NK-92 treated with Interleukin-12 subunit alpha and Interleukin-12 subunit beta, amount 100 ng/mL, for 24 hours (cell line): ENCODE measurements around the gene COL6A1.
"Not testable (repeated sequence)": the region's sequence is repeated elsewhere in the genome, so short reads cannot be mapped to it uniquely, and the experiment has no call there.

ENCODE experiments used
- DNase-seq: peaks from one replicate; lab custom pipeline; 2025; lab: John Stamatoyannopoulos, UW

COL6A1 gene

GRCh38 chr21:45945066-45945867 lies 36.3 kb upstream of the COL6A1 start:
- no peak for DNase-seq

- no peak for DNase-seq
Observed at GRCh38 chr21:45945868-45946210, 35.7 kb upstream of the COL6A1 start.

DNA sequence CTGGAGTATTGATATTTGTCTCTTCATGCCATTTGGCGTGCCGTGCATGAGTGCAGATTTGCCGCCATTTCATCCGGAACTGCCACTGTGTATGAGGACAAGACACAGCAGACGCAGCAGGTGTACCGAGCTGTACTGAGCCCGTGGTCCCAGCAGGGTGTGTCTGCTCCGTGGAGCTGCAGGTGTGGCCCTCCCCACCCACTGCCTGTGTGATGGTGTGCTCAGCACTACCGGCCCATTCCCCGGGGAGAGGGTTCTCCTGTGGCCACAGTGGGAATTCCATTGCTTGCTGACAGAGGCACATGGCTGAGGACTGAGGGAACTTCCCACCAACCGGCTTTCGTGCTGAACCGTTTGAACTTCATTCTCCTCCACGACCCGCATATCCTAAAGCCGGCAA lies 34.3 kb upstream of the COL6A1 start:
- DNase-seq, result no peak

DNA sequence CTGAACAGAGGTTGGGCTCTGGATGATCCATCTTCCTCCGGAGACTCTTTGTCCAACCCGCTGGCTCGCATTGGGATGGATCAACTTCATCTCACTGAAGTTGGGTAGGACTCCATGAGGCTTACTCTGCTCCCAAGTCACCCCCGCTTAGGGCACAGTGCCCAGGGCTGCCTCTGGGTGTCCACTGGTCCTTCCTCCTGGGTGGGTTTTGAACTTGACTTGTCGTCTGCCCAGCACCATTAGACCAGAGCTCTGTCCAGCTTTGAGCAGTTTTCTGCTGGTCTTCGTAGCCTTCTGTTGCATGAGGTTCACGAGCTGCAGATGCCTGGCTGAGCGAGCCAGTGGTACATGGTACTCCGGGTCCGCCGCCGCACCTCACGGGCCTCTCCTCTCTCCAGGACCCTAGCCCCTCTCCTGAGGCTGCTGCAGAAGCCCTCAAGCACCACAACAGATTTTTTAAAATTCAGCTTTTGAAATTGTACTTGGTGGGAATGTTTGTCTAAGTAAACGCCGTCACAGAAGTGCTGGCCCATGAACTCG lies 33.8 kb upstream of the COL6A1 start:
- DNase-seq, result no peak

- DNase-seq, result no peak
Observed at GRCh38 chr21:45948576-45949141, 32.9 kb upstream of the COL6A1 start.

GRCh38 chr21:45949928-45950739 lies 31.4 kb upstream of the COL6A1 start:
- DNase-seq, result no peak

DNA sequence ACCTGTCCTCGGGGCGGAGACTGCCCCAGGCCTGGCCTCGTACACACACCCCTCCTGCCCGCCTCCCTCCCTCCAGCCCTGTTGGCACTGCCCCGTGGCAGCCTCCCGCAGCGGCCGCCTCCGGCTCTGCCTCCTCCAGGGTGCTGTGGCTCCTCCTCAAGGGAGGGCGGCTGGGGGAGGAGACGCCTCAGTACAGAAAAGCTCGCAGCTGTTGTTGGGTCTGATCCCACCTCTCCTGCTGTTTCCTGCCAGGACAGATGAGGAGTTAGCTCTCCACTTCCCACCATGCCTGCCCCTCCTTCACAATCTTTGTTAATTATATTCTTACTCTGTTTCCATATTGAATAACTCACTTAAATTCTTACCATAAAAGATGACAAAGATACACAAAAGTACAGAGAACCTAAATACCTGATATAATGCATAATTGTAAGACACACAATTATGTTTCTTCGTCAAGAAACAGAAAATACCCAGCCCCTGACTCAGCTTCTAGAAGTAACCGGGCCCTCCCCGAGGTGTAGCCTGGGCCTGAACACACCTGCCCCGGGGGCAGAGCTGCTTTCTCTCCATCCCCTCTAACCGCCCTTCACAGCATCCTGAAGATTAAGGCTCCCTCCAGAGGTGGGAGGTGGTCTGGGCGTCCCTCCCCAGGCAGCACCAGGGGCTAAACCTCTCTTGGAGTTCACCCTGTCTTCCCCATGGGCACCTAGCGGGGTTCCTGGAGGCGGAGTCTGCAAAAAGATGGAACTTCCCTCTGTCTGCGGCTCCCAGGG lies 30.6 kb upstream of the COL6A1 start:
- DNase-seq, result no peak

GRCh38 chr21:45951676-45952075 lies 29.9 kb upstream of the COL6A1 start:
- no peak for DNase-seq

- DNase-seq, result not testable (repeated sequence)
Observed at GRCh38 chr21:45952527-45952926, 29.0 kb upstream of the COL6A1 start.

- no peak for DNase-seq
Observed at GRCh38 chr21:45952974-45953373, 28.6 kb upstream of the COL6A1 start.

- DNase-seq, result no peak
Observed at GRCh38 chr21:45954261-45954660, 27.3 kb upstream of the COL6A1 start.

GRCh38 chr21:45954921-45955320 lies 26.6 kb upstream of the COL6A1 start:
- DNase-seq, result no peak

- no peak for DNase-seq
Observed at GRCh38 chr21:45957551-45957950, 24.0 kb upstream of the COL6A1 start.

DNA sequence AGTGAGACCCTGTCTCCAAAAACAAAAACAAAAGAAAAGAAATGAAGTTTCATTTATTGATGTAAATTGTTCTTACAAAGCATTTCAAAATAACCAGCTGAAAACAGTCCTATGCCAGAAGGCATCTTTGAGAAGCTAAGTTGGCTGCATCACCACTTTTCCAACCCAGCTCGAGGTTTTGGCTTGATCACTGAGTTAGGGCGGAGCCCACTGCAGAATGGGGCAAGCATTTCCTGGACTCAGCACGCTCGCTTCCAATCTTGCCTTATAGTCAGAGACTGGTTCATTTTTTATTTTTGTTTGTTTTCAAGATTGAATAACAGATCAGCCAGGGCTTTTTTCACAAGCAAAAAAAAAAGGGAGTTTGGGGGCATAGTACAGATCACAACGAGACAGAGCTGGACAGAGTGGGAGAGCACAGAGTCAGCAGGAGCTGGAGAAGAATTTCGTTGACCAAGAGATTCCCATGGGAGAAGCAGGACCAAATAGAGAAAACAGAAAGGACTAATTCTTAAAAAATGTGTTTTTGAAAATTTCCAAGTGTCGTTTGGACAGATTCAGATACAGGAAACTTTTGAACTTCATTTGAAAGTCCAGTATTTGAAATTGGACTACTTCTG lies 23.5 kb upstream of the COL6A1 start:
- DNase-seq, result no peak

GRCh38 chr21:45959182-45959581 lies 22.4 kb upstream of the COL6A1 start:
- no peak for DNase-seq

DNA sequence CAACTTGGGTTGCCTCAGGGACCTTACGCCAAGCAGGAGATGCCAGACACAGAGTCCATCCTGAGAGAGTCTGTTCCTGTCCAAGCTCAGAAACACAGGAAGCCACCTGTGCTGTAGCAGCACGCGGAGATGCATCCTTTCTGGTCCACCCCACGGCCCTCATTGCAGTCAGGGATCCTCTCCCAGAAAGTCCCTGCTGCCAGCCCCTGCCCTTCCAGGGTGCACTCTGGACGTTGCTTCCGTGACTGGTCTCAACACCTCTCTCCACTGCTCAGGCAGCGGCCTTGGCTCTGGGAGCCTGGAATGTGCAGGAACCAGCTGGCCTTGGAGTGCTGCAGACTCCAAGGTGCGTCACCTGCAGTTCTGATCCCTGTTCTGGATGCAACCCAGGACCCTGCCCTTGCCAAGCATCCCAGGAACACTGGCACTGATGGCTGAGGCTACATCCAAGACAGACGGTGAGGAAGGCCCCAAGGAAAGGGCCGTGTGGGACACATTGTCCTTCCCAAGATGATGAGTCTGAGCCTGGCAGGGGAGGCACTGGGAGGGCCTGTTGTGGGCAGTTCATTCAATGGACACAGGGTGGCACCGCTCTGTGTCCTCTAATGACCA lies 21.7 kb upstream of the COL6A1 start:
- DNase-seq, result no peak

GRCh38 chr21:45961408-45961807 lies 20.2 kb upstream of the COL6A1 start:
- DNase-seq, result not testable (repeated sequence)

GRCh38 chr21:45962531-45963231 lies 18.9 kb upstream of the COL6A1 start:
- DNase-seq, result no peak

DNA sequence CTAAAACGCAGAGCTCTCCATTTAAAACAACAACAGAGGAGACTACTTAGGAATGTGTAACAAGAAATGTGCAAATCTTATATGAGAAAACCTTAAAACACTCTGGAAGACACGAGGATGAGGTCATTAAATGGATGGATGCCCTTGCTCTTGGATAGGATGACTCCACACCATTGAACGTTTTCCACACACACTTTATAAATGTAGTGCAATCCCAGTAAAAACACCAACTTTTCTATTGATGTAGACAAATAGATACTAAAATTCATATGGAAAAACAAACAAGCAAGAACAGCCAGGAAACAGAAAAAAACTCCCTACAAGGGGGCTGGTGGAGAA lies 18.4 kb upstream of the COL6A1 start:
- no peak for DNase-seq

DNA sequence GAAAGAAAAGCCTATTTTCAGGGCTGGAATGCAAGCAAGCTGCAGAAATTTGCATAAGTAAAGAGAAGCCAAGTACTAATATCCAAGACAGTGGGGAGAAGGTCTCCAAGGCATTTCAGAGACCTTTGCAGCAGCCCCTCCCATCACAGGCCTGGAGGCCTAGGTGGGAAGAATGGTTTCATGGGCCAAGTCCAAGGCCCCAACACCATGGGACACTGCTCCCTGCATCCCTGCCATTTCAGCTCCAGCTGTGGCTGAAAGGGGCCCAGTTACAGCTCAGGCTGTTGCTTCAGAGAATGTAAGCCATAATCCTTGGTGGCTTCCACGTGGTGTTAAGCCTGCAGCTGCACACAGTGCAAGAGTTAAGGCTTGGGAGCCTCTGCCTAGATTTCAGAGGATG lies 16.9 kb upstream of the COL6A1 start:
- DNase-seq, result no peak
